Stomach (tissue), 4 donors: ENCODE data around the gene CNOT1.

Source experiments
- CTCF ChIP-seq, 7 experiments: fragments of 450-650 bp in 4 of 7; fragments of 200-600 bp in 3 of 7; sonication (generic) in 3 of 7; IDR thresholded peaks; one replicate each; pipeline ENCODE4 v1.5.1; 2016 to 2019; ENCODE audit warnings: antibody characterized with exemption in 7 of 7, control low read depth in 2 of 7, mild to moderate bottlenecking in 1 of 7
- POLR2A ChIP-seq, 4 donors: fragments of 450-650 bp; IDR thresholded peaks; one replicate each; pipeline ENCODE4 v1.6.1; 2016; ENCODE audit warnings: antibody characterized with exemption in 4 of 4, control low read depth in 2 of 4, mild to moderate bottlenecking in 1 of 4, moderate library complexity in 1 of 4
- POLR2AphosphoS5 ChIP-seq, 3 donors: sonication (generic); formaldehyde crosslinking; IDR thresholded peaks; one replicate each; pipeline ENCODE4 v1.6.1; 2016; ENCODE audit warnings: antibody characterized with exemption in 3 of 3

GRCh38 chr16:58665200-58665599, 35.6 kb upstream of the CNOT1 start:
- TF ChIP-seq CTCF (IDR thresholded peaks at IDR 0.05) (no peak), POLR2AphosphoS5 (IDR thresholded peaks at IDR 0.05) (no peak), POLR2A (IDR thresholded peaks at IDR 0.05) (no peak)
